Stimulated activated effector memory CD8-positive, alpha-beta T cell treated with anti-CD3 and anti-CD28 coated beads, Interleukin-12 subunit alpha, Interleukin-12 subunit beta, amount 100 ng/mL, for 72 hours (primary cell): ENCODE data around the gene MSLN.

Experiments
- ATAC-seq: fragments of 150-1000 bp; cut with Tn5 transposase; 2 replicates; pipeline ENCODE4 v1.10.0; 2021
- DNase-seq, 2 donors: peaks; one replicate each; pipeline ENCODE4 v3.0.0; 2021 to 2022; ENCODE audit warnings: low spot score in 2 of 2
- H3K27ac Mint-ChIP-seq: one replicate; pipeline ENCODE4 v1.8.0; 2022; ENCODE audit warnings: mild to moderate bottlenecking, mixed read lengths
- H3K36me3 Mint-ChIP-seq: one replicate; pipeline ENCODE4 v1.8.0; 2022; ENCODE audit warnings: mild to moderate bottlenecking, mixed read lengths
- H3K4me1 Mint-ChIP-seq: one replicate; pipeline ENCODE4 v1.8.0; 2022; ENCODE audit warnings: mixed read lengths
- H3K4me3 Mint-ChIP-seq: one replicate; pipeline ENCODE4 v1.8.0; 2022; ENCODE audit warnings: mild to moderate bottlenecking, mixed read lengths
- H3K9me3 Mint-ChIP-seq: one replicate; pipeline ENCODE4 v1.8.0; 2022; ENCODE audit warnings: mixed read lengths

The MSLN gene

GRCh38 chr16:728890-729744 is 31.4 kb upstream of the MSLN start:
- no peak for DNase-seq
- H3K9me3 Mint-ChIP-seq: no peaks in the 10 kb centered on the region
- H3K36me3 Mint-ChIP-seq: peaks cover 13% of the 10 kb centered on the region
- peak overlapping the region; percentile 65 for H3K4me3 Mint-ChIP-seq
- H3K27ac Mint-ChIP-seq: peak overlapping the region; percentile 56
- ATAC-seq: no peak
- H3K4me1 Mint-ChIP-seq: peaks cover 5% of the 10 kb centered on the region

GRCh38 chr16:729768-730665 is 30.5 kb upstream of the MSLN start:
- no peak for DNase-seq
- Mint-ChIP-seq H3K27ac (no peak overlapping the region), H3K36me3 (peaks cover 22% of the 10 kb centered on the region), H3K4me3 (no peak overlapping the region), H3K4me1 (peaks cover 4% of the 10 kb centered on the region), H3K9me3 (no peaks in the 10 kb centered on the region)
- no peak for ATAC-seq

DNA sequence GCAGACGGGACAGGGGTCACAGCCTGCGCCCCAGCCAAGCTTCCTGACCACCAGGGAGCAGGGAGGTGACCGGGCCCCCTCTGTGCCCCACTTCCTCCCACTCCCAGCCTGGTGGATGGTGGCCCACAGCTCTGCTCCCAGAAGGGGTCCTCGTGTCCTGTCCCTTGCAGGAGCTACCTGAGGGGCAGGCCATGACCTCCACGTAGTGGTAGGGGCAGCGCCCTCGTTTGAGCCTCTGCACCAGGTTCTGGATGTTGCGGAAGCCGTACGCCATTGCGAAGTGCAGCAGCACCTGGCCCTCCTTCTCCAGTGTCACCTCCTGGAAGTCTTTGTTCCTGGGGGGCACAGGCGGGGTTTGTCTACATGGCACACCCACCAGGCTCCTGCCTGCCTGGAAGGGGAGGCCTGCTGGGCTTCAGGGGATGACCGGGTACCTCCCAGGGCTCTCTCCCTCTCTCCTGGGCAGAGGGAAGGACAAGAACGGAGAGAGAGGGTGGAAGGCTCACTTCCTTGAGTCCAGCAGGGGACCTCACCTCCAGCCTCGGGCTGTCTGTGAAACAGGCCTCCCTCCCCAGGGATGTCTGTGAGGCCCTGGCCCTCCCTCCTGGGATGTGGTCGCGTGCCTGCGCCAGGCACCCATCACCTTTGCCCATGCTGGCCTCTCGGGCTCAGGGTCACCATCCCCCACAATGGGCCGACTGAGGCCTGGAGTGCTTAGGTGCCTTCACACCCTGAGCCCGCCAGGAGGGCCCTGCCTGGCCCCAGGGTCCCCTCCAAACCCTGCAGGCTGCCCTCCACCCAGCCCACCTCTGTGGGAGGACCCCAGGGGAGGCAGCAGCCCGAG is 29.6 kb upstream of the MSLN start:
- peaks cover 10% of the 10 kb centered on the region for H3K4me1 Mint-ChIP-seq
- H3K27ac Mint-ChIP-seq: no peak overlapping the region
- no peak for ATAC-seq
- H3K4me3 Mint-ChIP-seq: no peak overlapping the region
- H3K36me3 Mint-ChIP-seq: peaks cover 31% of the 10 kb centered on the region
- H3K9me3 Mint-ChIP-seq: no peaks in the 10 kb centered on the region
- peak in 1 of 2 donors; percentile 52 for DNase-seq

GRCh38 chr16:732332-732731 is 28.2 kb upstream of the MSLN start:
- Mint-ChIP-seq H3K4me1 (peaks cover 16% of the 10 kb centered on the region), H3K9me3 (no peaks in the 10 kb centered on the region), H3K4me3 (no peak overlapping the region), H3K27ac (no peak overlapping the region), H3K36me3 (peaks cover 46% of the 10 kb centered on the region)
- DNase-seq (no peak), ATAC-seq (no peak)

GRCh38 chr16:732936-733335 is 27.6 kb upstream of the MSLN start:
- H3K36me3 Mint-ChIP-seq: peaks cover 52% of the 10 kb centered on the region
- H3K27ac Mint-ChIP-seq: no peak overlapping the region
- no peaks in the 10 kb centered on the region for H3K9me3 Mint-ChIP-seq
- peaks cover 16% of the 10 kb centered on the region for H3K4me1 Mint-ChIP-seq
- H3K4me3 Mint-ChIP-seq: no peak overlapping the region
- DNase-seq: no peak
- no peak for ATAC-seq

GRCh38 chr16:733382-734207 is 26.9 kb upstream of the MSLN start:
- Mint-ChIP-seq H3K4me1 (peaks cover 16% of the 10 kb centered on the region), H3K9me3 (no peaks in the 10 kb centered on the region), H3K27ac (no peak overlapping the region), H3K4me3 (no peak overlapping the region), H3K36me3 (peaks cover 58% of the 10 kb centered on the region)
- no peak for ATAC-seq
- DNase-seq: peak in 1 of 2 donors; percentile 60

GRCh38 chr16:734208-734980 is 26.1 kb upstream of the MSLN start:
- Mint-ChIP-seq H3K4me3 (no peak overlapping the region), H3K4me1 (peaks cover 22% of the 10 kb centered on the region), H3K9me3 (no peaks in the 10 kb centered on the region), H3K36me3 (peaks cover 65% of the 10 kb centered on the region), H3K27ac (no peak overlapping the region)
- DNase-seq: no peak
- no peak for ATAC-seq

DNA sequence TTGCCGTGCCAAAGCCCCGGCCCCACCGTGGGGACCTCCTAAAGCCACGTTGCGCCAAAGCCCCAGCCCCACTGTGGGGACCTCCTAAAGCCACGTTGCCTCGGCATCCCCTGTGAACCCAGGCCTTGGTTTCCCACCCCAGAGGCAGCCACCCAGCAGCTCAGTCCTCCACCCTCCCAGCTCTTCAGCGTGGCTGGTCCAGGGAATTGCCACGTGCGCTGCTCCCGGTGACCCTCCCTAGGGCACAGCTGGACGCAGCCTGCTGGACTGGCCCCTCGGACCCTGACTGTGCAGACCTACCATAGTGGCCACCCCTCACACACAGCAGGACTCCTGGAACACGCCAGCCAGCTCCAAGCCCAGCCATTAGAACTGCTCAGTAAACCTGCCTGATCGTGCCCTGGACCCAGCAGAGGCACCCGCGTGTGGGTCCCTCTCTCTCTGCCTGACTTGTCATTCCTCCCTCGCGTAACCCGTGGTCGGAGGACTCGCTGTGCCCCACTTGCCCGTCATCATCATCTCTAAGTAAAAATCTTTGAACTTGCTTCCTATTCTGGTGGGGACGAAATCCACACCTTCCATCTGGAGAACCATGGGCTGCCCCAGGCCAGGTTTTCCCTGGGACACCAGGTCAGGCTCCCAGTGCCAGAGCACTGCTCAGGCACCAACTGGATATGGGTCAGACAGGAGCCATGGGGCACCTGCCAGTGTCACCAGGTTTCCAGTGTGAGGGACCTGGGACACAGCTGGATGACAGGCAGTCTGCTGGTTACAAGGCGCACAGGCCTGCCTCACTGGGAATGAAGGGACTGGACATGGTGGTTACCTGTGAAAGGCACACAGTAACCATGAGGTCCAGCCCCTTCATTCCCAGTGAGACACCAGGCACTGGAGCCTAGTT is 25.3 kb upstream of the MSLN start:
- ATAC-seq: no peak
- H3K36me3 Mint-ChIP-seq: peaks cover 65% of the 10 kb centered on the region
- H3K9me3 Mint-ChIP-seq: no peaks in the 10 kb centered on the region
- H3K4me1 Mint-ChIP-seq: peaks cover 30% of the 10 kb centered on the region
- no peak for DNase-seq
- H3K4me3 Mint-ChIP-seq: peak overlapping the region; percentile 60
- H3K27ac Mint-ChIP-seq: peak overlapping the region; percentile 65

- H3K36me3 Mint-ChIP-seq: peaks cover 66% of the 10 kb centered on the region
- peak in 1 of 2 donors; percentile 86 for DNase-seq
- H3K4me1 Mint-ChIP-seq: peaks cover 30% of the 10 kb centered on the region
- peak overlapping the region; percentile 60 for H3K4me3 Mint-ChIP-seq
- peak overlapping the region; percentile 65 for H3K27ac Mint-ChIP-seq
- peak; percentile 87 for ATAC-seq
- no peaks in the 10 kb centered on the region for H3K9me3 Mint-ChIP-seq
Measured at GRCh38 chr16:735982-736453, 24.5 kb upstream of the MSLN start.

GRCh38 chr16:736936-737481 is 23.5 kb upstream of the MSLN start:
- Mint-ChIP-seq H3K9me3 (no peaks in the 10 kb centered on the region), H3K27ac (no peak overlapping the region), H3K36me3 (peaks cover 66% of the 10 kb centered on the region), H3K4me1 (peaks cover 30% of the 10 kb centered on the region), H3K4me3 (peak overlapping the region; percentile 60)
- ATAC-seq (no peak), DNase-seq (no peak)

GRCh38 chr16:739560-740458 is 20.7 kb upstream of the MSLN start:
- ATAC-seq (no peak), DNase-seq (no peak)
- peaks cover 30% of the 10 kb centered on the region for H3K4me1 Mint-ChIP-seq
- H3K4me3 Mint-ChIP-seq: peak overlapping the region; percentile 72
- peak overlapping the region; percentile 17 for H3K27ac Mint-ChIP-seq
- no peaks in the 10 kb centered on the region for H3K9me3 Mint-ChIP-seq
- H3K36me3 Mint-ChIP-seq: peaks cover 51% of the 10 kb centered on the region

DNA sequence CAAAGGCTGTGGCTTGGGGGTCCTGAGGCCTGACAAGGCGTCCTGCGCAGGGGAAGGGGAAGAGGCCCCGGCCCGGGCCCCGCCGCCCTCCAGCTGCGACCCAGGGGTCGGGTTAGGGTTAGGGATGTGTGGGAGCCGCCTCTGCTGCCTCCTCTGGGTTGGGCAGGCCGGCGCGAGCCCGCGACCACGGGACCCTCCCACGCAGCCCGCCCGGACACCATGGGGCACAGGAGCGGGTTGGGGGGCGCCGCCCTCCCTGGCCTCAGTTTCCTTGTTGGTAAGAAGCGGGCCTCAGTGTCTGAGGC is 20.1 kb upstream of the MSLN start:
- H3K36me3 Mint-ChIP-seq: peaks cover 45% of the 10 kb centered on the region
- peak overlapping the region; percentile 17 for H3K27ac Mint-ChIP-seq
- peak overlapping the region; percentile 72 for H3K4me3 Mint-ChIP-seq
- ATAC-seq (no peak), DNase-seq (peak in 1 of 2 donors; percentile 58)
- peaks cover 25% of the 10 kb centered on the region for H3K4me1 Mint-ChIP-seq
- no peaks in the 10 kb centered on the region for H3K9me3 Mint-ChIP-seq
